Measurements from ENCODE around the gene TEX2.

The TEX2 gene, protein sequence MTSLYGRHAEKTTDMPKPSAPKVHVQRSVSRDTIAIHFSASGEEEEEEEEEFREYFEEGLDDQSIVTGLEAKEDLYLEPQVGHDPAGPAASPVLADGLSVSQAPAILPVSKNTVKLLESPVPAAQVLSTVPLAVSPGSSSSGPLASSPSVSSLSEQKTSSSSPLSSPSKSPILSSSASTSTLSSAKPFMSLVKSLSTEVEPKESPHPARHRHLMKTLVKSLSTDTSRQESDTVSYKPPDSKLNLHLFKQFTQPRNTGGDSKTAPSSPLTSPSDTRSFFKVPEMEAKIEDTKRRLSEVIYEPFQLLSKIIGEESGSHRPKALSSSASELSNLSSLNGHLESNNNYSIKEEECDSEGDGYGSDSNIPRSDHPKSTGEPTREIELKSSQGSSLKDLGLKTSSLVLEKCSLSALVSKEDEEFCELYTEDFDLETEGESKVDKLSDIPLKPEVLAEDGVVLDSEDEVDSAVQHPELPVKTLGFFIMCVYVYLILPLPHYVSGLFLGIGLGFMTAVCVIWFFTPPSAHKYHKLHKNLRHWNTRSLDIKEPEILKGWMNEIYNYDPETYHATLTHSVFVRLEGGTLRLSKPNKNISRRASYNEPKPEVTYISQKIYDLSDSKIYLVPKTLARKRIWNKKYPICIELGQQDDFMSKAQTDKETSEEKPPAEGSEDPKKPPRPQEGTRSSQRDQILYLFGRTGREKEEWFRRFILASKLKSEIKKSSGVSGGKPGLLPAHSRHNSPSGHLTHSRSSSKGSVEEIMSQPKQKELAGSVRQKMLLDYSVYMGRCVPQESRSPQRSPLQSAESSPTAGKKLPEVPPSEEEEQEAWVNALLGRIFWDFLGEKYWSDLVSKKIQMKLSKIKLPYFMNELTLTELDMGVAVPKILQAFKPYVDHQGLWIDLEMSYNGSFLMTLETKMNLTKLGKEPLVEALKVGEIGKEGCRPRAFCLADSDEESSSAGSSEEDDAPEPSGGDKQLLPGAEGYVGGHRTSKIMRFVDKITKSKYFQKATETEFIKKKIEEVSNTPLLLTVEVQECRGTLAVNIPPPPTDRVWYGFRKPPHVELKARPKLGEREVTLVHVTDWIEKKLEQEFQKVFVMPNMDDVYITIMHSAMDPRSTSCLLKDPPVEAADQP

DNA sequence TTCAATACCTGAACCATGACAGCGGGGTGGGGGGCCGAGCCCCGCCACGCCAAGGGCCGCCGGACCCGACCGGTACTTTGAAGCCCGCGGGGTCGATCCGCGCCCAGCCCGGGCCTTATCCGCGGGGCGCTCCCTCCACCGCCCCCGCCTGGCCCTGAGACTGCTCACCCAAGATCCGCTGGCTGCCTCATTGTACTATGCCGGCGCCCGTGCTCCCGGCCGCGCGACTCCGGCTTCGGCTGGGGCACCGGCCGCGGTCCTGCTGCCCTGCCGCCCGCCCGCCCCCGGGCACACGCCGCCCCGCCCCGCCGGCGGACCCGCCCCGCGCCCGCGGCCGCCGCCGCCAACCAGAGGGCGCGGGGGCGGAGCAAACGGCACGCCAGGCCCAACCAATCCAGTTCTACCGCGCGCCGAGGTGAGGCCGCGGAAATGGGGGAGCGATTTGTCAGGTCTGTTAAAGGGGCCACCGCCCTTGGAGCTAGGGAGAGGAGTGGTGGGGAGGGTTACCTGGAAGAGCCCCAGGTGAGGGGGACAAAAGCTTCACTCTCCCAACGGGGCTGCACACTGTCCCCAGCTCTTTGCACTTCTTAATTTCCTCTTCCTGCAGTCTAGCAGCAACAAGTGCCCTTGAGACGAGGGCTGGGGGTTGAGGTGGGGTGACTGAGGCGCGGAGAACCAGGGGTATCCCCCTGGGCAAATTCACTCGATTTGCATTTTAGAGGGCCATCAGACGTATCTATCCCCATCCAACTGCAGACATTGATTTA lies at the start of gene TEX2:
Gene TEX2 (minus strand): TSS at position 261 of the 767 bp plus-strand sequence. CDS start 49,043 bp downstream, outside the sequence.
- DNase-seq, result peak; percentile 88

DNA sequence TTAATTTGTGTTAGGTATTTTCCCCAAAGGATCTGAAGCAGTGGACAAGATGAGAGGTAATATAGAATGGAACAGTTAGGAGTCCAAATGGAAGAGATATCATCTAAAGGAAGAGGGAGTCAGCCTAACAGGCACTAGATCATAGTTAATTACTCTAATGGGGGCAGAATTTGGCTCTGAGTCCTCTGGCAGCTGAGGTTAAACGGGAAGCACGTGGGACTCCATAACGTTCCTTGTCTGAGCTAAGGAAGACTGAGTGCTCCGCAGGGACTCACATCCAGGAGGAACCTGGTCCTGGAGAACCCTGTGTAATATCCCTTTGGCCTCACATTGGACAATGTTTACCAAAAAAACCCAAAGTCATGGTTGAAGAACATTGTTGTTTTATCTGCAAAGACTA lies 46.6 kb upstream of the TEX2 start:
- DNase-seq, result no peak

DNA sequence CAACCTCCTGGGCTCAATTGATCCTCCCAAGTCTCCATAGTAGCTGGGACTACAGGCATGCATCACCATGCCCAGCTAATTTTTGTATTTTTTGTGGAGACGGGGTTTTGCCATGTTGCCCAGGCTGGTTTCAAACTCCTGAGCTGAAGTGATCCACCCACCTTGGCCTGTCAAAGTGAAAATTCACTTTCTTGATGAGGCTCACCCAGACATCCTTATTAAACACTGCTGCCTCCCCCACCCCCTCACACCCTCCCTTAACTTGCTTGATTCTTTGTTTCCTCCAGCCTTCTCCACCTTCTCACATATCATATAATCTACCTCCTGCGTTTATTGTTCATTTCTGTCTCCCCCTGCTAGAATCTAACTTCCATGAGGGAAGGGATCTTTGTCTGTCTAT lies 46.0 kb upstream of the TEX2 start:
- DNase-seq, result no peak

DNA sequence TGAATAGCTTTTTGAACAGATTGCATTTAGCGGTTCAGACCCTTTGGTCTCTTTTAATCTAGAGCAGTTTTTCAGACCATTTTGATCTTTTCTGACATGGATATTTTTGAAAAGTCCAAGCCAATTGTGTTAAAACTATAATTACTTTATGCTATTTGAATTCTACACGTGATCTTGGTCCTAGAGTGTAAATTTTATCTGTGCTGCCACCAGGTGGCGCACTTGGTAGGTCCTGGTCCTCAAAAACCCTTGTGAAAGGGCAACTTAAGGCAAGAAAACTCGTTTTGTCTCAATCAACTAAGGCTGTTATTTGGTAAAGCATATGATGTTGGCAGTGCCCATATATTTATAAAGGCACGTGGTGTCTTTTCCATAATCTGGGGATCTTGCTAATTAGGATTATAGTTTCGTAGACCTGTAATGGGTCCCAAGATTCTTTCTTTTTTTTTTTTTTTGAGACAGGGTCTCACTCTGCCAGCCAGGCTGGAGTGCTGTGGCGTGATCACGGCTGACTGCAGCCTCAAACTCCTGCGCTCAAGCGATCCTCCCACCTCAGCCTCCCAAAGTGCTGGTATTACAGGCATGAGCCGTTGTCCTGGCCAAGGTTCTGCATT lies 43.9 kb upstream of the TEX2 start:
- DNase-seq, result peak; percentile 66

DNA sequence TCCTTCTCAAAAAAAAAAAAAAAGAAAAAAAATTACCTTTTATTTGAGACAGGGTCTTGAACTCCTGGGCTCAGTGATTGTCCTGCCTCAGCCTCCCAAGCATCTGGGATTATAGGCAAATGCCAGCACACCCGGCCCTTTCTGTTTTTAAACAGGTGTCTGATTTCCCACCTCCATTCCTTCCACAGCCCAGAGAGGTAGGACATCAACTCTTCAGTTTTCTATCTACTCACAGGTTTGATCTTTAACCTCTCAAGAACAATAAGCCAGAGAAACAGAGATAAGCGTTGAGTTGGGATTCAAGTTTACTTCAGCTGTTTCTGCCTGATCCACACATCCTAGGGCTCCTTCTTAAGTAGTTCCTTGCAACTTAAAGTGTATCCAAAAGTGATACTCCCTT lies 41.5 kb upstream of the TEX2 start:
- DNase-seq, result no peak

DNA sequence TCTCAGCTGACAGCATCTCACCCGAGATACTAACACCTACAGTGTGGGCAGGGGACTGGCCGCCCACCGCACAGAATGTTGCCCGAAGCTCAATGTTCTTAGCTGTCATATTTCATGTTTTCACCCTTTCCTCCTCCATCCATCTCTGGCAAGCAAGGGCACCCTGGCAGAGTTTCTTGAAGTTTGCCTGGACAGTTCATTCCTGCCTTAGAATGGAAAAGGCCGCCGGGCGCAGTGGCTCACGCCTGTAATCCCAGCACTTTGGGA lies 37.6 kb upstream of the TEX2 start:
- DNase-seq, result no peak

DNA sequence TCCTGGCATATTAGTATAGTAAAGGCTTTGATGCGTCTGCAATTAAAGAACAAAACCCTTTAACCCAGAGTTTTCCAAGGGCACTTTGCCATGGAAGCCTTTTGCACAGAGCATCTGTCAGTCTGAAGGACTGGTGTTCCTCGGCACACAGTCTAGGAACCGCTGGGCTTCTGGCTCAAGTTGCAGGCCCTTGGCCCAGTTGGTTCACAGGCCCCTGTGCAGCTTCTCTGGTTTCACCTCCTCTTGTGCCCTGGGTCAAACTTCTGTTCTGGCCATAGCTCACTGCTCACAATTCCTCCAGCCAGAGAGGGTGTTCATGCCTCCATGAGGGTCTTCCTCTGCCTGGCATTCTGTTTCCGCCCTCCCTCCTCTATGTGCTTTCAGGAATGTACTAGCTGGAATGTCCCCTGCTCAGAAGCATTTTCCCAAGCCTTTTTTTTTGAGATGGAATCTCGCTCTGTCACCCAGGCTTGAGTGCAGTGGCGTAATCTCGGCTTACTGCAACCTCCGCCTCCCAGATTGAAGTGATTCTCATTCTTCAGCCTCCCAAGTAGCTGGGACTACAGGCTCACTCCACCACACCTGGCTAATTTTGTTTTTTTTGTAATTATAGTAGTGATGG lies 34.5 kb upstream of the TEX2 start:
- no peak for DNase-seq

DNA sequence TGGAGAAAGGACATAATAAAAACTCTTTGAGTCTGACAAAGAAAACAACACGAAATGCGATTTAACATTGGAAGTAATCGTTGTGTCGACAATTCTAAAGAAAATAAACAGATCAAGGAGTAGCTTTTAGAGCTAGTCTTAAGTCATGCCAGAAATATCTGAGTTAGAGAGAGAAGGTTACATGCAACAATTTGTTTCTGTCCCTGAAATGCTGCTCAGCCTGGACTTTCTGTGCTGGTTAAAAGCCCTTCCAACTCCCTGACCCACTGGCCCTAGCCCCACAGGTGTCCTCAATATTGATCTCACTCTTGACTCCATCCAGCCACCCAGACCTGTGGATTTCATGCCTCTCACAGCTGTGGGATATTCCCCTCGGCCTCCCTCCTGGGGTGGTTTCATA lies 33.2 kb upstream of the TEX2 start:
- DNase-seq, result no peak

DNA sequence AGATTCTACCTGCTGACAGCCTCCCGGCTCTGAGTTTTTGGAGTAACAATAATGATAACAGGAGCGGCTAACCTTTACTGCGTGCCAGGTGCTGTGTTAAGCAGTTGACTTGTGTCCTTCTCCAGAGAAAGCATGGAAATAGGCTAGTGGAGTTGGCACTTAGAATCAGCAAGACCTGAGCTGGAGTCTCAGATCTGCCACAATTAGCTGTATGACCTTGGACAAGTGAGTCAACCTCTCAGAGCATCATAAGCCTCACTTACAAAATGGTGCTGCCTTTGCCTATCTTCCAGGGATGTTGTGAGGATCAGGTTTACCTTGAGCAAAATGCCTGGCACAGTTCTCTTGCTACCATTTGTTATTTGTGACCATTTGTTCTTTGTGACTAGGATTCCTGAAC lies 32.1 kb upstream of the TEX2 start:
- no peak for DNase-seq

DNA sequence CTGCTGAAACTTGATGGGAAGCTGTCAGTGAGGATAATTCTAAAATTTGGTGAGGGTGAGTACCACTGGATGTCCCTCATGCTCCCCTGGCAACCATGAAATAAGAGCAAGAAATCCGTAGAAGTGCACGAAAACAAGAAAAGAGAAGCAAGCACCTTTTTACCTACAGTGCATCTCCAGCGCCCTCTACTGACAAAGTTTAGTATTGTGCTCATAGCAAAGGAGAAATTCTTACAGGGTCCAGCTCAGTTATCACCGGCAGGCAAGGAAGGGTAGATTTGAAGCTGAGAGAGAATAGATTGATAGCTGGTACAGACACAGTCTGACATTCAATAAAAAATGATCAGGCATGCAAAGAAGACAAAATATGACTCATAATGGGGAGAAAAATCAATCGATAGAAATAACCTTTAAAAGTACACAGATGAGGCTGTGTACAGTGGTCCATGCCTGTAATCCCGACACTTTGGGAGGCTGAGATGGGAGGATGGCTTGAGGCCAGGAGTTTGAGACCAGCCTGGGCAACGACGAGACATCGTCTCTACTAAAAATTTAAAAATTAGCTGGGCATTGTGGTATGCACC lies 28.3 kb upstream of the TEX2 start:
- no peak for DNase-seq

DNA sequence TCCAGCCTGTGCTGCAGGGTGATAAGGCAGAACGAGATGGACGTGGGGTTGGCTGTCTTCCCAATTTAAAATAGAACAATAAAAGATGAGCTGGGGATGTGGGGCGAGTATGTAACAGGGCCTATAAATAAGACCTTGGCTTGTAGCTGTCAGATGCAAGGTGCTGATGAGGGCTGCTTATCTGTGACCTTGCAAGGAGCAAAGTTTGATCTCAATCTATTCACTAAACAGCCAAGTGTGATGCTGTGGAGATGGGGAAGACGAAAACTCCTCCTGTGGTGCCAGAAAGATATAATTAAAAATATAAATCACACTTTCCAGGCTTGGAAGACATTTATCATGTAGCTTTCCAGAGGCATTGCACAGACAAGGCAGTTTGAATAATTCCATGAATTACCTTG lies 26.7 kb upstream of the TEX2 start:
- no peak for DNase-seq

DNA sequence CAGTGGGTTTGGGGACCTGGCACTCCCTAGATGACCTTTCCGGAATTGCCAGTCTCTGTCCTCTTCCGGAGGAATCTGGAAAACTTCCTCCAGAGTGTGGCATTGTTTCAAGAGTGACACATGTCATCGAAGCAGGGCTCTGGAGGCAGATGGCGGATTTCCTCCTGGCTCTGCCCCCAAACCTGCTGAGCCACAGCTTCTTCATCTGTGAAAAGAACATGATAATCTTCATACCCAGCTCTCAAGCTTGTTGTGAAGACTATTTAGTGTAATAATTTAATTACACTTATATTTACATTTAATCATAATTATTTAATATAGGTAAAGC lies 19.7 kb upstream of the TEX2 start:
- no peak for DNase-seq

DNA sequence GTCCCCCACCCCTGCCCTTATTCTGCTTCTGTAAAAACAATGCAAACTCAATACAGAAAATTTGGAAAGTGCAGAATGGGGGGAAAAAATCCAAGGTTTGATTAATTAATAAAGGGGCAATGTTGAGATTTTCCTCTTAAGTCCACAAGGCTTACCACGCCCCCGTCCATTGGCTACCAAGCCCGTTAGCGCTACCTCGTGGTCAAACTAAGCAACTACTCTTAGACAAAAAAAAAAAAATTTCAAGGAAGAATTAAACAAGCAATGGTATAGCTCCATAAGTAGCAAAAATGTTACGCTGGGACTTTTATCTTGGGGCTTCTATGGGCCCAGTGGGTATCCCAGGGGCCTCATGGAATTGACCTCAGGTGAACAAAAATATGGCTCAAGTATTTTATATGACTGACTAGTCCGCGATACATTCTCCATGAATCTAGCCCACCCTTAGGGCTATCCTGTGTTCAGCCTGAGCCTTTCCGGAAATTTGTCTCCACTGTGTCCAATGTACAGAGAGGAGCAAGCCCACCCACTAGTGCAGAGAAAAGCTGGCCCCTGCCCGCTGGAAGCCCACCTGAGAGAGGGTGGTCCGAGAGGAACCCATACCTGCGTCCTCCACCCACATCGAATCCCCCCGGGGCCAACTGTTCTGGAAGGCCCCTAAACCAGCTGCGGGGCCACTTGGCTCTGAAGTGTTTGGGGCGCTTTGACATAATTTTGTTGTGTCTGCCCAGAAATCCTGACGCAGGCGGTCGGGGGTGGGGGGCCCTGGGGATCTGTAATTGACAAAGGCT lies 19.1 kb upstream of the TEX2 start:
- DNase-seq, result peak; percentile 42

DNA sequence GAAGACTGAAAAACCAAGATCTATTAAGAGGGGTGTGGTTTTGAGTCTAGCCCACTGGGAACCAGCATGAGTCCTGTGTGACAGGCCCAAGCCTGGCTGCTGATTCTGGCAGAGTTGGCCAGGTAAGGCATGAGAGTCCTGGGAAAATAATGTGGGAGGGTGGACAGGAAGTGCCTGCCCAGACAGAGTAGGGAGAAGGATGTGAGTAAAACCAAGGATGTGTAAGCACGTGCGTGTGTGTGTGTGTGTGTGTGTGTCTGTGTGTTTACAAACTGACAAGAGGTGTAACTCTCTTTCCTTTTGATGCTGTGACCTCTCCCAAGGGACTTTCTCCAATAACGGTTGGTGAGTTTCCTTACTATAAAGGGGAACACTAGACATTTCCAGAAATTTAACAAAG lies 15.6 kb upstream of the TEX2 start:
- DNase-seq, result no peak

DNA sequence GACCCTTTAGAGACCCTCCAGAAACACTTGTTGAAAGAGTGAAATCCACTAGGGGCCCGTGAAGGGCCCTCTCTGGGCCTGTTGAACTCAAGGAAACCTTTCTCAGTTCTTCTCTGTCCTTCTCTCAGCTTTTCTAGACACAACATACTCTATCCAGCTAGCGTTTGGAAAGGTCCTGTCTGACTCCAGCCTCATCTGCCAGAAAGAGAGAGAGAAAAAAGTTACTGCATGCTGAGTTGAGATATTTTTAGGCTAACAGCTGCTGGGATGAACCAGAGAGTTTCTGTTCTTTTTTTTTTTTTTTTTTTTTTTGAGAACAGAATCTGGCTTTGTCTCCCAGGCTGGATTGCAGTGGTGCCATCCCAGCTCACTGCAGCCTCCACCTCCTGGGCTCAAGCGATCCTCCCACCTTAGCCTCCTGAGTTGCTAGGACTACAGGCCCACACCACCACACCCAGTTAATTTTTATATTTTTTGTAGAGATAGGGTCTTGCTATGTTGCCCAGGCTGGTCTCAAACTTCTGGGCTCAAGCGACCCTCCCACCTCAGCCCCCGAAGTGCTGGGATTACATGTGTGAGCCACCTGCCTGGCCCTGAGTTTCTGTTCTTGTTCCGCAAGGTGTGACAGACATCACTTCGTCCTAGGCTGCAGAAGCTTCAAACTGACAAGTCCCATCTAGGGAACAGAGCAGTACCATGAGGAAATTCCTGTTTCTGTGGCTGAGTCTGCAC lies 14.9 kb upstream of the TEX2 start:
- DNase-seq, result no peak

DNA sequence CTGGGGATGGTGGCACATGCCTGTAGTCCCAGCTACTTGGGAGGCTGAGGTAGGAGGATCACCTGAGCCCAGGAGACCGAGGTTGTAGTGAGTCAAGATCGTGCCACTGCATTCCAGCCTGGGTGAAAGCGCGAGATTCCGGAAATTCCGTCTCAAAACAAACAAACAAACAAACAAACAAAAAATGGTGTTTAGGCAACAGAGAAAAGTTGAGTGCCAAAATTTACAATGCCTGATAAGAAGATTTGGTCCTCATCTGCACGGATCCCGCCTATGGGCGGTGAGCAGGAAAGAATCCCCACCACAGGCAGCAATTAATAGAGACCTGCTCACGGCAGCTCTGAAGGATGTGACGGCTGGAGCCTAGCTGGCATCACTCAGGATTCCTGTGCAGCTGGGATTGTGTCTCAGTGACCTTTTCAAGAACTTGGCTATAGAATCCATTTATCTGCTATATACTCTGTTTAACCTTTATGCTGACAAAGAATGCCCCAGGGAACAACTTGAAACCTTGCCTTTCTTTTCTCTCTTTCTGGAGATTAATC lies 14.0 kb upstream of the TEX2 start:
- no peak for DNase-seq

DNA sequence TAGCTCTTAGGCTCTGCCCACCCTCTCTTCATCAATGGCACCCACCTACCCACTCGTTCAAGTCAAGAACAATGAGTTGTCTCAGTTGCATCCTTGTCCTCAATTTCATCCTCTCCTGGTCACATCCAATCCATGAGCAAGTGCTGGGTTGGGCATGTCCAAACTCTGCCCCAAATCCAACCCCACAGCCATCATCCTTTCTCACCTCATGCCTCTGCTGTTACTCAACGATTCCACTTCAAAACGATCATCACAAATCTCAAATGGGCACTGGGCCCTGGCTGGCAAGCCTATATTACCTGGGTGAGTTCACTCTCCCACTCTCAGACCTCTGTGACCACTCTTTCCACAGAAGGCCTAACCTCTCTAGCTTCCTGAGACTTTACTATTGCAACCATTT lies 12.0 kb upstream of the TEX2 start:
- no peak for DNase-seq

DNA sequence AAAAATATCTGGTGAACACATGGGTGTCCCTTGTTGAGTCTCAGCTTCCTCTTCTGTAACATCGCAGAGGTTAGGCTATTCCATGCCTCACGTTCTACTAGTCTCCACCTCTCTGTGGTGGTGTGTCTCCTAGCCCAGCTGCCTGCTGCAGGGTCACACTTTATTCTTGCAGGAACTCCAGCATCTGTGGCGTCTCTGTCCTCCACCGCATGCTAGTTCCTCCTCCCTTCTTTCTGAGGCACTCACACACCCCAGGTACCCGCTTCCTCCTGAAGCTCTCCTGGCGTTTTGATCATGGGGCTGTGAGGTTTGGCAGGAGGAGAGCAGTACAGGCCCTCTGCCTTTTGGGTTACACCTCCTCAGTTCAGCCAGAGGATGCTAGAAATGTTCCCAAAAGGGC lies 9.9 kb upstream of the TEX2 start:
- DNase-seq, result no peak

DNA sequence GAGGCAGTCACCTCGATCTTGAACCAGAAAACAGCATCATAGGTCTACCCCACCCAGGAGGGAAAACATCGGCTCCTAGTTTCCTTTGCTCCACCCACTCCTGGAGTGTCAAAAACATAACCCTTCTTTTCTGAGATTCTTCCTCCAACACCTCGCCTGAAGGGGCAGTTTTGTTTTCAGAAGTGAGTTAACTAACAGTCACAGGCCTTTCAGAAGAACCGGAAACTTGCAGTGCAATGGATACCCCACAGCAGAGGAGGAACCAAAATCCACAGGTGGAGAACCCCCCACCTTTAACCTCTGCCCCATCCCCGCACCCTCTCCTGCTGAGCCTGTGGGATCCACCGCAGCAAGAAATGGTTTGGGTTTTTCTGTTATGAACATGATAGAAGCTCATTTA lies 7.8 kb upstream of the TEX2 start:
- no peak for DNase-seq
